Mucosa of gallbladder (tissue), 1 donor: Measurements from ENCODE around the gene CHST8. TPM values are rescaled to one million over a fixed set of nuclear protein-coding genes. Genes with fewer than 3 reads are reported as not detected.

Experiments
- DNase-seq: peaks from one replicate; pipeline ENCODE4 v3.0.0-alpha.2; 2020; ENCODE audit warnings: low spot score
- total RNA-seq: library from RNA; stranded (reverse); gene quantifications from one replicate; pipeline ENCODE4 v1.2.1, GENCODE V29; 2021
- donor health status: DM: no; HTN: no; CAD: no.

The CHST8 gene
- total RNA-seq, 1 donor from 2014 or later = 9.9 TPM

GRCh38 chr19:33736787-33737186 lies 115.0 kb downstream of the CHST8 start:
- no peak for DNase-seq

GRCh38 chr19:33737681-33738371 lies 116.1 kb downstream of the CHST8 start:
- DNase-seq = no peak

- peak; percentile 34 for DNase-seq
Observed at GRCh38 chr19:33740811-33741396, 119.2 kb downstream of the CHST8 start.

DNA sequence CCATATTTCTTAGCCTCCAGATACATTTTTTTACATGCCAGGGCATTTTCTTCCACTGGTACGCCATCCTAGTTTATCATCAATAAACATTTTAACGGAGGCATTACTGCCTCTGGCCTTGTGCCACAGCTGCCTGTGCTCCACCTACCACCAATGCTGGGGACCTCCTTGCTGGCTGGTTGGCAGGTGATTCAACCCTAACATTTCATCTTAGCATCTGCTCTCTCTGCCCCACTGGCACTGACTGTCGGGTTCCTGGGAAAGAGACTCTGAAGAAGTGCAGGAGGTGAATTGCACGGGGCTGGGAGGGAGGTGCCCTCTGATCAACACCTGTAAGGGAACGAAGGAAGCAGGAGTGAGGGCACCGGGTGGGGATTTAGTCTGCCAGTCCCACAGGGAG lies 123.5 kb downstream of the CHST8 start:
- DNase-seq = no peak

DNA sequence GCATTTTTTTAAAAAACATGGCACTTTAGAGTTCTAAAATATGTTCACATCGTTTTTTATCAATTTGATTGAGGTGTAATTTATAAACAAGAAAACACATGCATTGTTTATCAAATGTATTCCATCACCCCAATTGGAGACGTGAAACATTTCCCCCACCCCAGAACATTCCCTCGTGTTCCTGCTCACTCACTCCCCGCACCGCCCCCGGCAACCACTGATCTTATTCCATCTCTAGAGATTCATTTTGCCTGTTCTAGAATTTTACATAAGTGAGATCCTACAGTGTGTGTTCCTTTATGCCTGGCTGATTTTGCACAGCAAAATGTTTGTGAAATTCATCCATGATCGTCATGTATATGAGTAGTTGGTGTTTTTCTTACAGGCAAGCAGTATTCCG lies 124.4 kb downstream of the CHST8 start:
- no peak for DNase-seq

GRCh38 chr19:33747273-33747672 lies 125.5 kb downstream of the CHST8 start:
- DNase-seq = no peak

DNA sequence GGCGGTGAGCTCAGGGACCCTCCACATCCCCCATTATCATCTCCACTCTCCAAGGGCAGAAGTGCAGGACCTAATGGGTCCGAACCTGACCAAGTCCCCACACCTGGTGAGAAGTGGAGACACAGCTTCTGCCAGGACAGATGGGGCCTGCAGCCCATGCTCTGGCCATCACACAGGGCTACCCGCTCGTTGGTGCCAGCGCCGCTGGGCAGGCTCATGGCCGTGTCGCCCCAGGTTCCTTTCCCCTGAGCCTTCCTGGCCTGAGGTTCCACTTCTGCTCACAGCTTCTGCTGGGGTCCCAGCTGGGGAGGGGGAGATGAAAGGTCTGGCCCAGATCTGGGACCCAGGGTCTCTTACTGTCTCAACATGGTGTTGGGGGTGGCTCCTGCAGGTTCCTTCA lies 126.5 kb downstream of the CHST8 start:
- no peak for DNase-seq

- DNase-seq = no peak
Observed at GRCh38 chr19:33749016-33749415, 127.3 kb downstream of the CHST8 start.

GRCh38 chr19:33749619-33750175 lies 127.9 kb downstream of the CHST8 start:
- no peak for DNase-seq

GRCh38 chr19:33750587-33751435 lies 129.1 kb downstream of the CHST8 start:
- no peak for DNase-seq

DNA sequence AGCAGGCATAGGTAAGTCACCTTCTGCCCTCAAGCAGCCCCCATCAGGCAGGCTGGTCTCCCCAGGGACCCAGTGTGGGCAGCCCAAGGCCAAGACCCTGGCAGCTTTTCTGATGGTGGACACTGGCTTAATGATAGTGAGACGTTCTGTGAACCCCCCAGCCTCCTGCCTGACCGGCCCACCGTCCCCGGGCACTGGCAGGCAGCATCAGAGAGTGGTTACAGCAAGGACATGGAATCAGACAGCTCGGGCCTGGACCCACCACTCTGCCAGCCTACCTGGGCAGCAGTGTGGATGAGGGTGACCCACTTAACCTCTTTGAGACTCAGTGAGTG lies 129.7 kb downstream of the CHST8 start:
- DNase-seq = no peak

GRCh38 chr19:33752018-33752800 lies 130.5 kb downstream of the CHST8 start:
- DNase-seq = no peak

DNA sequence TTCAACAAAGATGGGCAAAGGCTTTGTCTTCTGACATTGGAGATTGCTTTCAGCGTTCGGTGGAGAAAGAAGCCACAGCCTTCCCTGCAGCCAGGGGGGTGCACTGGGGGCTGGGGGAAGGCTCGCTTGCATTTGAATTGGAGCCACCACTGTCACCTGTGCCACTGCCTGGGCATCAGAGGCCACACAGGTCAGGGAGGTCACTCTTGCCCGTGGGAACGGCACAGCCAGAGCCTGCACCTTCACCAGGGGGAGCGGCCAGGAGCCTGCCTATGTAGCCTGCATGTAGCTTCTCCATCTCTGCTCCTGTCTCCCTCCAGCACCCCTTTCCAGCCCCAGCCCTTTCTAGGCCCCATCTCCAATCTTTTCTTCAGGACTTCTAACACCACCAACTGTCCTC lies 131.2 kb downstream of the CHST8 start:
- DNase-seq = no peak

- no peak for DNase-seq
Observed at GRCh38 chr19:33754361-33754760, 132.6 kb downstream of the CHST8 start.

GRCh38 chr19:33755099-33756035 lies 133.6 kb downstream of the CHST8 start:
- no peak for DNase-seq

DNA sequence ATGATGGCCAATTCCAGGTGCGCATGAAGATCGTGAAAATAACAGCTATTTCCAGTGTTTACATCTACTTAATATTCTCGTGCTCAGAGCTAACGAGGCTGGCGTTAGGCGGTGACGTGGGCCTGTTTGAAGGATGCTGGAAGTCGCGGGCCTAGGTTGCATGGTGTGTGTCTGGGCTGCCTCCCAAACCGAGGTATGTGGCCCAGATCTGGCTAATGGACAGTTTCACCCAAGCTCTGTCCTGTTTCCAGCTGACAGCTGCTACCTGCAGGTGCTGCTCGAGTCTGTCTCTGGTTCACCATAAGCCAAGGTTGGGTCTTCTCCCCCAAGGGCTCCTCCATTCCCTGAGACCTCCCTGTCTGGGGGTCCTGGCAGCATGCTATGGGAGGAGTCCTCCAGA lies 134.4 kb downstream of the CHST8 start:
- no peak for DNase-seq

DNA sequence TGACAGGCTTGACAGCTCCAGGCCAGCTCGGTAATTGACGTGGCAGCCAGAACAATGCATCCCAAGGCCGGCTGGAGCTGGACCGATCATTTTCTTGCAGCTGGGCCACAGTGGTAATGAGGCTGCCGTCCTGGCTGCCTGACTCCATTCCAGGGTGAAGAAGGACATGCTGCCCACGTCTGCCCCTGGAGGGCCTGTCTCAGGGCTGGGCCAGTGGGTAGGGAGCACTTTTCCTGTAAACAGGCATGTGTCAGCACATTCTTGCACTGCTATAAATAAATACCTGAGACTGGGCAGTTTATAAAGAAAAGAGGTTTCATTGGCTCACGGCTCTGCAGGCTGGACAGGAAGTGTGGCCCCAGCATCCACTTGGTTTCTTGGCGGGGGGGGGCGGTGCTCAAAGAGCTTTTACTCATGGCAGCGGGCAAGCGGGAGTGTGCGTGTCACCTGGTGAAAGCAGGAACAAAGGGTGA lies 136.8 kb downstream of the CHST8 start:
- DNase-seq = no peak

GRCh38 chr19:33759356-33759755 lies 137.6 kb downstream of the CHST8 start:
- DNase-seq = no peak

DNA sequence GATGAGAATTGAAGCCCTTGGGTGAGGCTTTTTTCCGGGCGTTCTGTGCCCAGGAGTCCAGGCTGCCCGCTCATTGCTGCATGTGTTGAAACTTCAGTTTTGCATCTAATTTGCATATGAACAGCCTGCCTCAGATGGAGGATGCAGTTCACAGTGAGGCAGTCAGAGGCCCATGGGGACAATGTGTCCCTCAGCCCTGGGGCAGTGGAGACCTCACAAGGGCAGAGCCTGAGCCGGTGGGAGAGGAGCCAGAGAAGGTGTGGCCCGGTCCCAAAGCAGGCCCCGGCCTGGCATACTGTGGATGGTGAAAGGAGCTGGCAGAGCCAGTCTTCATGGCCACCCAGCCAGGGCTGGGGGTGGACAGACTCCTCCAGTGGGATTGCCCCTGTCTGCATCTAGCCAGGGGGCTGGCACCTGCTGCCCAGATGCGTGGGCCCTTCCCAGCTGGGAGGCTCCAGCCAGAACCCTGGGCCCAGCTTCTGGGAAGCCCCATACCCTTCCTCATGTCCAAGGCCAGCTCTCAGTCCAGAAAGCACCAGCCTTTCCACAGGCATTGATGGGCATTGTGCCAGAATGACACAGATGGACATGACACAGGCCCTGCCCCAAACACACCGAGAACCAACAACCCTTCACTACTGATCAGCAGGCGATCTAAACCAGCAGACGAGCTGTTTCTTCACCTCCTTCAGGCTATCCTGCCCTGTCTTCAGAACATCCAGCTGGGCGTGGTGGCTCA lies 142.0 kb downstream of the CHST8 start:
- DNase-seq = no peak

DNA sequence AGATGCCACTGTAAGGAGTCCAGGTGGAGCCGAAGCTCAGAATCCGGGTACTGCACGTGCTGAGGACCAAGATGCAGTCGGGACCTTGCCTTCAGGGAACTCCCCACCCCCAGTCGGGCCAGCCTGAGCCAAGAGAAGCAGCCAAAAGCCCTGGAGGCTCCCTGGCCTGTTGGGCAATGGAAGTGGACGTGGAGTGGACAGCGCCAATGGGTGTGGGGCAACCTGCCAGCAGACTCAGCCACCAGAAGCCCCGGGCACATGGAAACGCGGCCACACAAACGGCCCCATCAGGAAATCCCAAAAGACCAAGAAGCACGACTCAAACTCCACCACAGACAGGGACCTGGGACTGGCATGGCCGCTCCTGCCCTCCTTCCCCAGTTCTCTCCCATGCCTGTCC lies 144.9 kb downstream of the CHST8 start:
- DNase-seq = no peak
